SK-N-SH (cell line): ENCODE data around the gene SLC25A29. TPM values are rescaled to one million over a fixed set of nuclear protein-coding genes. Genes with fewer than 3 reads are reported as not detected.

ENCODE experiments used
- CTCF ChIA-PET: fragments of 300-600, 350-600 bp; formaldehyde crosslinking; extraction: SDS; loops from one replicate; lab custom pipeline; 2021; lab: Yijun Ruan, JAX
- POLR2A ChIA-PET: fragments of 350-600 bp; sonication (Branson Sonifier 250); formaldehyde crosslinking; extraction: SDS; loops from one replicate; lab custom pipeline; 2020; ENCODE audit warnings: antibody characterized with exemption, inconsistent platforms; lab: Yijun Ruan, JAX
- DNase-seq: peaks from one replicate; pipeline ENCODE4 v3.0.0; 2012
- H2AFZ ChIP-seq: fragments of 200-600 bp; sonication (generic); 2 replicates; pipeline ENCODE4 v1.8.1; 2016; ENCODE audit warnings: antibody characterized with exemption, mild to moderate bottlenecking, low read depth
- H3F3A ChIP-seq: fragments of 200-600 bp; sonication (generic); replicated peaks from 2 replicates; pipeline ENCODE3; 2016; ENCODE audit warnings: antibody characterized with exemption, mild to moderate bottlenecking; ENCODE audit not compliant: insufficient read depth
- H3K27ac ChIP-seq, 2 experiments: fragments of 200-500 bp in 1 of 2; fragments of 200-600 bp in 1 of 2; sonication (Bioruptor generic) in 1 of 2; sonication (generic), shearing (Covaris generic) in 1 of 2; 2 replicates each; pipeline versions ENCODE4 v1.5.1 to v1.6.1; 2014 to 2016; ENCODE audit warnings: low read depth in 2 of 2, inconsistent platforms in 1 of 2, low read length in 1 of 2, mild to moderate bottlenecking in 1 of 2, mixed read lengths in 1 of 2
- H3K27me3 ChIP-seq: fragments of 200-600 bp; sonication (generic), shearing (Covaris generic); 2 replicates; pipeline ENCODE4 v1.6.1; 2016; ENCODE audit warnings: mixed run types; ENCODE audit not compliant: insufficient read depth
- H3K36me3 ChIP-seq, 2 experiments: fragments of 200-500 bp in 1 of 2; fragments of 200-600 bp in 1 of 2; sonication (Bioruptor generic) in 1 of 2; sonication (generic) in 1 of 2; replicated peaks in 1 of 2; 2 replicates each; pipeline versions ENCODE3 to v1.5.1; 2014 to 2016; ENCODE audit warnings: low read length in 1 of 2, mild to moderate bottlenecking in 1 of 2; ENCODE audit not compliant: insufficient read depth in 2 of 2, control insufficient read depth in 1 of 2
- H3K4me1 ChIP-seq, 2 experiments: fragments of 200-500 bp in 1 of 2; fragments of 200-600 bp in 1 of 2; sonication (Bioruptor generic) in 1 of 2; sonication (generic), shearing (Covaris generic) in 1 of 2; 2 replicates each; pipeline versions ENCODE4 v1.5.1 to v1.6.1; 2014 to 2016; ENCODE audit warnings: low read depth in 1 of 2, low read length in 1 of 2, mixed run types in 1 of 2; ENCODE audit not compliant: insufficient read depth in 2 of 2, control insufficient read depth in 1 of 2
- H3K4me2 ChIP-seq: fragments of 200-600 bp; sonication (generic), shearing (Covaris generic); 2 replicates; pipeline ENCODE4 v1.6.1; 2017; ENCODE audit warnings: mixed run types
- H3K4me3 ChIP-seq, 2 experiments: fragments of 200-500 bp in 1 of 2; fragments of 200-600 bp in 1 of 2; sonication (Bioruptor generic) in 1 of 2; sonication (generic), shearing (Covaris generic) in 1 of 2; 2 replicates each; pipeline versions ENCODE4 v1.5.1 to v1.8.1; 2014 to 2016; ENCODE audit warnings: low read depth in 2 of 2, inconsistent platforms in 1 of 2, low read length in 1 of 2, mild to moderate bottlenecking in 1 of 2, mixed read lengths in 1 of 2, moderate library complexity in 1 of 2
- H3K79me2 ChIP-seq: fragments of 200-600 bp; sonication (generic); 2 replicates; pipeline ENCODE4 v1.8.1; 2017; ENCODE audit warnings: mild to moderate bottlenecking; ENCODE audit not compliant: insufficient read depth
- H3K9ac ChIP-seq: fragments of 200-600 bp; sonication (generic); 2 replicates; pipeline ENCODE4 v1.6.1; 2017; ENCODE audit warnings: mixed run types
- H3K9me2 ChIP-seq: fragments of 200-600 bp; sonication (generic); 2 replicates; pipeline ENCODE4 v1.6.1; 2017; ENCODE audit warnings: mixed run types
- H3K9me3 ChIP-seq: fragments of 200-600 bp; sonication (generic); 2 replicates; pipeline ENCODE4 v1.6.1; 2017; ENCODE audit warnings: mixed run types, mild to moderate bottlenecking, moderate library complexity
- H4K20me1 ChIP-seq: fragments of 200-600 bp; sonication (generic); 2 replicates; pipeline ENCODE4 v1.6.1; 2017; ENCODE audit warnings: mild to moderate bottlenecking, mixed run types; ENCODE audit not compliant: insufficient read depth
- FOXM1 ChIP-seq: IDR thresholded peaks from 2 replicates; pipeline ENCODE4 v1.4.0; 2012; ENCODE audit warnings: low read depth, mild to moderate bottlenecking
- NFIC ChIP-seq: IDR thresholded peaks from 2 replicates; pipeline ENCODE4 v1.4.0; 2012; ENCODE audit warnings: borderline replicate concordance
- NRF1 ChIP-seq: IDR thresholded peaks from 2 replicates; pipeline ENCODE4 v1.6.1; 2012; ENCODE audit warnings: low read depth, mild to moderate bottlenecking, low read length
- POLR2AphosphoS5 ChIP-seq: IDR thresholded peaks from 2 replicates; pipeline ENCODE4 v1.6.1; 2012; ENCODE audit warnings: low read depth, low read length
- RCOR1 ChIP-seq: fragments of 150-350 bp; IDR thresholded peaks from 2 replicates; pipeline ENCODE4 v1.6.1; 2017; ENCODE audit warnings: antibody characterized with exemption, low read length
- REST ChIP-seq: IDR thresholded peaks from 2 replicates; pipeline ENCODE4 v1.6.1; 2012; ENCODE audit warnings: mild to moderate bottlenecking, low read depth, low read length, moderate library complexity
- RFX5 ChIP-seq: IDR thresholded peaks from 2 replicates; pipeline ENCODE4 v1.6.1; 2012; ENCODE audit warnings: mild to moderate bottlenecking, improper control_type of control experiment, low read length
- SIN3A ChIP-seq: IDR thresholded peaks from 2 replicates; pipeline ENCODE4 v1.6.1; 2012; ENCODE audit warnings: low read depth, mild to moderate bottlenecking, low read length, moderate library complexity, borderline replicate concordance
- TAF1 ChIP-seq: IDR thresholded peaks from 2 replicates; pipeline ENCODE4 v1.6.1; 2012; ENCODE audit warnings: low read depth, mild to moderate bottlenecking, low read length, moderate library complexity, borderline replicate concordance
- TEAD4 ChIP-seq: IDR thresholded peaks from 2 replicates; pipeline ENCODE4 v1.4.0; 2012; ENCODE audit warnings: mild to moderate bottlenecking, borderline replicate concordance; ENCODE audit not compliant: insufficient read depth
- WGBS: methylation state at CpG from one replicate; pipeline ENCODE4 v1.1.6; 2017; ENCODE audit warnings: low lambda C conversion rate; 5-methylcytosine and 5-hydroxymethylcytosine counted together
- polyA plus RNA-seq, 3 experiments: library from polyadenylated mRNA; depleted of rRNA; stranded (reverse); fragments of >200 nt; gene quantifications; 2 replicates each; pipeline ENCODE4 v1.2.3, GENCODE V29; 2012

The SLC25A29 gene, protein sequence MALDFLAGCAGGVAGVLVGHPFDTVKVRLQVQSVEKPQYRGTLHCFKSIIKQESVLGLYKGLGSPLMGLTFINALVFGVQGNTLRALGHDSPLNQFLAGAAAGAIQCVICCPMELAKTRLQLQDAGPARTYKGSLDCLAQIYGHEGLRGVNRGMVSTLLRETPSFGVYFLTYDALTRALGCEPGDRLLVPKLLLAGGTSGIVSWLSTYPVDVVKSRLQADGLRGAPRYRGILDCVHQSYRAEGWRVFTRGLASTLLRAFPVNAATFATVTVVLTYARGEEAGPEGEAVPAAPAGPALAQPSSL
- 66.9 and 84.6 TPM in 2 replicates for polyA plus RNA-seq (2012; rRNA removed)
- 13.9 and 26.7 TPM in 2 replicates for polyA plus RNA-seq (2012; cell fraction: cytosol; rRNA removed)
- polyA plus RNA-seq (2012; cell fraction: nucleus; rRNA removed) = 442 and 628 TPM in 2 replicates

GRCh38 chr14:100306101-100306997, at the start of gene SLC25A29:
SLC25A29 (minus strand) TSS chr14:100306444; CDS start chr14:100306232, 212 bp downstream.
- H3F3A ChIP-seq = no peaks in the 10 kb centered on the region
- DNase-seq = peak; percentile 99
- H2AFZ ChIP-seq = peak within 1 kb of the TSS; percentile 91; the same call in 1 of the 2 replicates
- H3K27me3 ChIP-seq = no peaks in the 10 kb centered on the region
- H3K9me2 ChIP-seq = no peaks in the 10 kb centered on the region
- H3K4me1 ChIP-seq = peaks cover 0 to 28% of the 10 kb centered on the region in 2 experiments; a peak in 2 of 4 replicates
- ChIA-PET POLR2A (interaction anchor here (1.3 to 1.7 kb wide), 2 partner anchors 16 to 69 kb away, joined by 4 to 6 read pairs; partner anchors contain the start of gene WDR25), CTCF (interaction anchor here (2.4 to 4.0 kb wide), 2 partner anchors 21 to 77 kb away, joined by 12 to 31 read pairs; no protein-coding TSS in a partner anchor)
- H3K27ac ChIP-seq = peak within 1 kb of the TSS; percentile 51 to 81
- H3K4me3 ChIP-seq = peak within 1 kb of the TSS; percentile 87 to 90
- H3K36me3 ChIP-seq = no peaks in the 10 kb centered on the region
- peaks cover 43% of the 10 kb centered on the region; the same call in 1 of the 2 replicates for H3K79me2 ChIP-seq
- TF ChIP-seq TAF1 (peak; percentile 43; the same call in 1 of the 2 replicates), RFX5 (0 out of 2 replicates have a peak, but pooled peaks have one; percentile 50), TEAD4 (0 out of 2 replicates have a peak, but pooled peaks have one; percentile 8), NFIC (no peak), NRF1 (peak; percentile 63), SIN3A (peak; percentile 29; the same call in 1 of the 2 replicates), REST (no peak), RCOR1 (no peak), POLR2AphosphoS5 (peak; percentile 51; the same call in 1 of the 2 replicates), FOXM1 (no peak)
- no peaks in the 10 kb centered on the region for H3K9me3 ChIP-seq
- WGBS = 7% methylated on average over 9 of the region's 131 CpGs
- peak within 1 kb of the TSS; percentile 99 for H3K4me2 ChIP-seq
- peak within 1 kb of the TSS; percentile 90 for H3K9ac ChIP-seq
- peaks cover 31% of the 10 kb centered on the region for H4K20me1 ChIP-seq
